GM23338 (cell line): ENCODE measurements around the gene HSF5. TPM values are rescaled to one million over a fixed set of nuclear protein-coding genes. Genes with fewer than 3 reads are reported as not detected.

ENCODE experiments used
- ATAC-seq: fragments of 200-7000 bp; cut with Tn5 transposase; 3 replicates; pipeline ENCODE4 v1.9.1; 2020
- DNase-seq: peaks from one replicate; pipeline ENCODE4 v3.0.0-alpha.2; 2015; ENCODE audit warnings: low spot score
- H2AFZ ChIP-seq: fragments of 200-600 bp; sonication (generic); 2 replicates; pipeline ENCODE4 v1.8.0; 2016; ENCODE audit warnings: antibody characterized with exemption, mild to moderate bottlenecking, moderate library complexity
- H3F3A ChIP-seq: fragments of 200-600 bp; sonication (generic); replicated peaks from 2 replicates; pipeline ENCODE4 v1.8.0; 2017; ENCODE audit warnings: antibody characterized with exemption, mixed run types, low read depth
- H3K27ac ChIP-seq: fragments of 200-600 bp; sonication (generic); 2 replicates; pipeline ENCODE4 v1.6.1; 2016; ENCODE audit warnings: low read depth
- H3K27me3 ChIP-seq: fragments of 200-600 bp; sonication (generic); 2 replicates; pipeline ENCODE4 v1.8.0; 2016; ENCODE audit warnings: mild to moderate bottlenecking, mixed run types, moderate library complexity; ENCODE audit not compliant: insufficient read depth
- H3K36me3 ChIP-seq: fragments of 200-600 bp; sonication (generic); 2 replicates; pipeline ENCODE4 v1.8.0; 2016; ENCODE audit warnings: mild to moderate bottlenecking; ENCODE audit not compliant: insufficient read depth
- H3K4me1 ChIP-seq: fragments of 200-600 bp; sonication (generic); 2 replicates; pipeline ENCODE4 v1.8.0; 2016; ENCODE audit warnings: mild to moderate bottlenecking, moderate library complexity; ENCODE audit not compliant: insufficient read depth
- H3K4me2 ChIP-seq: fragments of 200-600 bp; sonication (generic); 2 replicates; pipeline ENCODE4 v1.7.1; 2017; ENCODE audit warnings: mixed run types
- H3K4me3 ChIP-seq: fragments of 200-600 bp; sonication (generic); 2 replicates; pipeline ENCODE4 v1.6.1; 2016; ENCODE audit warnings: mixed run types
- H3K79me2 ChIP-seq: fragments of 200-600 bp; sonication (generic); replicated peaks from 2 replicates; pipeline ENCODE4 v1.8.0; 2017; ENCODE audit warnings: mild to moderate bottlenecking; ENCODE audit not compliant: insufficient read depth
- H3K9me2 ChIP-seq: fragments of 200-600 bp; sonication (generic); 2 replicates; pipeline ENCODE4 v1.8.0; 2017; ENCODE audit not compliant: insufficient read depth
- H4K20me1 ChIP-seq: fragments of 200-600 bp; sonication (generic); replicated peaks from 2 replicates; pipeline ENCODE4 v1.8.0; 2017; ENCODE audit warnings: mild to moderate bottlenecking; ENCODE audit not compliant: insufficient read depth
- H3K27ac Mint-ChIP-seq: 2 replicates; pipeline ENCODE4 v1.8.0; 2020; ENCODE audit warnings: inconsistent platforms, mild to moderate bottlenecking, moderate library complexity, mixed read lengths
- H3K27me3 Mint-ChIP-seq: 3 replicates; pipeline ENCODE4 v1.8.0; 2022; ENCODE audit warnings: low read depth, mild to moderate bottlenecking, moderate library complexity, mixed read lengths, inconsistent platforms; ENCODE audit not compliant: insufficient read depth, poor library complexity
- H3K36me3 Mint-ChIP-seq: 3 replicates; pipeline ENCODE4 v1.8.0; 2021; ENCODE audit warnings: low read depth, mild to moderate bottlenecking, inconsistent platforms, moderate library complexity, mixed read lengths
- H3K4me1 Mint-ChIP-seq: 3 replicates; pipeline ENCODE4 v1.8.0; 2020; ENCODE audit warnings: mild to moderate bottlenecking, inconsistent platforms, mixed read lengths
- H3K4me3 Mint-ChIP-seq: 3 replicates; pipeline ENCODE4 v1.8.0; 2021; ENCODE audit warnings: moderate library complexity, mild to moderate bottlenecking, inconsistent platforms, mixed read lengths
- H3K9me3 Mint-ChIP-seq: 3 replicates; pipeline ENCODE4 v1.8.0; 2020; ENCODE audit warnings: moderate library complexity, mild to moderate bottlenecking, inconsistent platforms, mixed read lengths
- EZH2phosphoT487 ChIP-seq: fragments of 200-600 bp; sonication (generic); IDR thresholded peaks from one replicate; pipeline ENCODE4 v1.8.1; 2018; ENCODE audit warnings: antibody characterized with exemption; ENCODE audit not compliant: unreplicated experiment
- POLR2AphosphoS5 ChIP-seq: IDR thresholded peaks from 2 replicates; pipeline ENCODE4 v1.6.1; 2016; ENCODE audit warnings: antibody characterized with exemption, low read depth
- REST ChIP-seq: IDR thresholded peaks from one replicate; pipeline ENCODE4 v1.6.1; 2018; ENCODE audit warnings: antibody characterized with exemption; ENCODE audit not compliant: unreplicated experiment
- ZNF462 ChIP-seq: fragments of 250-450 bp; sonication (Bioruptor Pico); IDR thresholded peaks from 2 replicates; pipeline ENCODE4 v1.5.0; 2020; ENCODE audit warnings: mild to moderate bottlenecking, moderate library complexity
- polyA plus RNA-seq: library from polyadenylated mRNA; unstranded; fragments of >200 nt; fragmentation: Nextera tagmentation; extraction: Ambion mirVana; gene quantifications from 2 replicates; pipeline ENCODE4 v1.2.1, GENCODE V29; 2016
- total RNA-seq: library from RNA; depleted of rRNA; stranded (reverse); fragments of >200 nt; shearing (Covaris generic); gene quantifications from 2 replicates; pipeline ENCODE4 v1.2.3, GENCODE V29; 2014

Gene HSF5
- total and polyA plus RNA-seq, 2 experiments from 2014 or later = 0.24 TPM; not detected in 1

- Mint-ChIP-seq H3K4me3 (no peak overlapping the region), H3K36me3 (no peaks in the 10 kb centered on the region), H3K4me1 (peaks cover 12% of the 10 kb centered on the region), H3K27ac (no peak overlapping the region), H3K9me3 (no peaks in the 10 kb centered on the region), H3K27me3 (peaks cover 21% of the 10 kb centered on the region)
- Histone ChIP-seq H3K4me2 (no peak overlapping the region), H3K27ac (no peak overlapping the region), H3K9me2 (no peaks in the 10 kb centered on the region), H3K27me3 (no peaks in the 10 kb centered on the region), H2AFZ (no peak overlapping the region), H3K36me3 (no peaks in the 10 kb centered on the region), H3K4me3 (no peak overlapping the region), H3F3A (no peaks in the 10 kb centered on the region), H3K4me1 (peaks cover 12% of the 10 kb centered on the region), H3K79me2 (no peaks in the 10 kb centered on the region), H4K20me1 (no peaks in the 10 kb centered on the region)
- DNase-seq (no peak), ATAC-seq (no peak)
- TF ChIP-seq POLR2AphosphoS5 = no peak
- TF ChIP-seq ZNF462 (CRISPR knock-in tag) = no peak
- no peak for TF ChIP-seq REST
- TF ChIP-seq EZH2phosphoT487 = no peak
These were observed 116.8 kb downstream of the HSF5 start for GRCh38 chr17:58371300-58371950.
